Measurements from ENCODE around the gene HSD17B13.

- TF ChIP-seq TCF4 (CRISPR knock-in tag; IDR thresholded peaks at IDR 0.05; ENCODE audit: borderline replicate concordance) (no peak), CSDC2 (CRISPR knock-in tag; IDR thresholded peaks at IDR 0.05) (no peak)
These were observed 52.5 kb downstream of the HSD17B13 start for GRCh38 chr4:87270144-87270543.
